Smooth muscle cell (in vitro differentiated cells): ENCODE data around the gene SUFU. TPM values are rescaled to one million over a fixed set of nuclear protein-coding genes. Genes with fewer than 3 reads are reported as not detected.

Experiments used
- DNase-seq: peaks from one replicate; lab custom pipeline; 2025; ENCODE audit not compliant: unreplicated experiment; lab: John Stamatoyannopoulos, UW
- H2AFZ ChIP-seq: fragments of 200-600 bp; sonication (generic); 2 replicates; pipeline ENCODE4 v1.6.0; 2016; ENCODE audit warnings: antibody characterized with exemption, low read depth, mild to moderate bottlenecking
- H3F3A ChIP-seq: fragments of 200-600 bp; sonication (generic); 2 replicates; pipeline ENCODE4 v1.6.0; 2017; ENCODE audit warnings: antibody characterized with exemption, low read depth
- H3K27ac ChIP-seq: fragments of 200-600 bp; sonication (generic); 2 replicates; pipeline ENCODE4 v1.5.1; 2016; ENCODE audit warnings: low read depth, mild to moderate bottlenecking
- H3K27me3 ChIP-seq: fragments of 200-600 bp; sonication (generic); 2 replicates; pipeline ENCODE4 v1.6.1; 2016; ENCODE audit warnings: low read depth, mild to moderate bottlenecking
- H3K36me3 ChIP-seq: fragments of 200-600 bp; sonication (generic); 2 replicates; pipeline ENCODE4 v1.5.1; 2016; ENCODE audit warnings: low read depth
- H3K4me1 ChIP-seq: fragments of 200-600 bp; sonication (generic); 2 replicates; pipeline ENCODE4 v1.5.1; 2016; ENCODE audit warnings: low read depth
- H3K4me2 ChIP-seq: fragments of 200-600 bp; sonication (generic); 2 replicates; pipeline ENCODE4 v1.6.0; 2016; ENCODE audit warnings: mild to moderate bottlenecking
- H3K4me3 ChIP-seq: fragments of 200-600 bp; sonication (generic); 2 replicates; pipeline ENCODE4 v1.5.1; 2016; ENCODE audit warnings: mild to moderate bottlenecking
- H3K79me2 ChIP-seq: fragments of 200-600 bp; sonication (generic); 2 replicates; pipeline ENCODE4 v1.6.0; 2016; ENCODE audit warnings: low read depth, mild to moderate bottlenecking
- H3K9ac ChIP-seq: fragments of 200-600 bp; sonication (generic); 2 replicates; pipeline ENCODE4 v1.6.0; 2016; ENCODE audit warnings: low read depth
- H3K9me3 ChIP-seq: fragments of 200-600 bp; sonication (generic); replicated peaks from 2 replicates; pipeline ENCODE4 v1.5.1; 2016; ENCODE audit warnings: low read depth
- H4K20me1 ChIP-seq: fragments of 200-600 bp; sonication (generic); 2 replicates; pipeline ENCODE4 v1.6.0; 2016; ENCODE audit warnings: low read depth
- CTCF ChIP-seq: fragments of 200-600 bp; sonication (generic); IDR thresholded peaks from 2 replicates; pipeline ENCODE4 v1.5.1; 2017; ENCODE audit warnings: borderline replicate concordance, mild to moderate bottlenecking, antibody characterized with exemption; ENCODE audit not compliant: insufficient read depth, poor library complexity, severe bottlenecking
- WGBS: methylation state at CpG from one replicate; pipeline ENCODE4 v1.1.7; 2016; ENCODE audit warnings: low lambda C conversion rate; 5-methylcytosine and 5-hydroxymethylcytosine counted together
- polyA plus RNA-seq: library from polyadenylated mRNA; unstranded; fragments of >200 nt; fragmentation: Nextera tagmentation; extraction: Ambion mirVana; gene quantifications from 2 replicates; pipeline ENCODE4 v1.2.1, GENCODE V29; 2016
- total RNA-seq: library from RNA; depleted of rRNA; stranded (reverse); fragments of >200 nt; gene quantifications from 2 replicates; pipeline ENCODE4 v1.2.3, GENCODE V29; 2014

The SUFU gene
- total and polyA plus RNA-seq, 2 experiments from 2014 or later = 8.5 to 17.2 TPM

- Histone ChIP-seq H3K36me3 (no peaks in the 10 kb centered on the region), H4K20me1 (no peaks in the 10 kb centered on the region), H3K4me3 (no peak overlapping the region), H3F3A (peaks cover 37% of the 10 kb centered on the region), H3K9me3 (no peaks in the 10 kb centered on the region), H3K27me3 (no peaks in the 10 kb centered on the region), H2AFZ (no peak overlapping the region), H3K79me2 (no peaks in the 10 kb centered on the region), H3K9ac (peak overlapping the region; percentile 85), H3K27ac (peak overlapping the region; percentile 98), H3K4me2 (peak overlapping the region; percentile 70), H3K4me1 (peaks cover 65% of the 10 kb centered on the region)
- TF ChIP-seq CTCF = no peak
- 88% methylated on average over 10 of the region's 10 CpGs for WGBS
- no peak for DNase-seq
These were observed 122.4 kb downstream of the SUFU start for GRCh38 chr10:102626026-102626685.

- Histone ChIP-seq H3K4me1 (peaks cover 67% of the 10 kb centered on the region), H4K20me1 (no peaks in the 10 kb centered on the region), H3K36me3 (no peaks in the 10 kb centered on the region), H3K9ac (peak overlapping the region; percentile 85), H3K4me3 (no peak overlapping the region), H3F3A (peaks cover 42% of the 10 kb centered on the region), H3K9me3 (no peaks in the 10 kb centered on the region), H2AFZ (no peak overlapping the region), H3K4me2 (peak overlapping the region; percentile 70), H3K27ac (peak overlapping the region; percentile 98), H3K79me2 (no peaks in the 10 kb centered on the region), H3K27me3 (no peaks in the 10 kb centered on the region)
- no peak for TF ChIP-seq CTCF
- DNase-seq = no peak
- 55% methylated on average over 12 of the region's 12 CpGs for WGBS
These were observed 123.5 kb downstream of the SUFU start for GRCh38 chr10:102627291-102627735.

GRCh38 chr10:102627736-102628293, 124.0 kb downstream of the SUFU start:
- Histone ChIP-seq H3K79me2 (no peaks in the 10 kb centered on the region), H4K20me1 (no peaks in the 10 kb centered on the region), H3K4me3 (no peak overlapping the region), H3K27me3 (no peaks in the 10 kb centered on the region), H3K9ac (peak overlapping the region; percentile 85), H3K4me2 (peak overlapping the region; percentile 70), H2AFZ (no peak overlapping the region), H3K4me1 (peaks cover 72% of the 10 kb centered on the region), H3K36me3 (no peaks in the 10 kb centered on the region), H3K9me3 (no peaks in the 10 kb centered on the region), H3F3A (peaks cover 42% of the 10 kb centered on the region), H3K27ac (peak overlapping the region; percentile 98)
- peak; percentile 41 for DNase-seq
- no peak for TF ChIP-seq CTCF
- WGBS = 31% methylated on average over 9 of the region's 9 CpGs
